Ovary (tissue), 3 donors: ENCODE data around the gene CCNE1.

Source experiments
- EP300 ChIP-seq: sonication (generic); formaldehyde crosslinking; IDR thresholded peaks from one replicate; pipeline ENCODE4 v1.6.1; 2017; ENCODE audit warnings: antibody characterized with exemption
- POLR2A ChIP-seq: fragments of 450-650 bp; IDR thresholded peaks from one replicate; pipeline ENCODE4 v1.6.1; 2017; ENCODE audit warnings: antibody characterized with exemption, mild to moderate bottlenecking, moderate library complexity
- TF ChIP-seq, protein P1 (sequence below), 3 donors: fragments of 450-650 bp in 2 of 3; fragments of 200-600 bp in 1 of 3; IDR thresholded peaks; one replicate each; pipeline versions ENCODE4 v1.5.1 to v1.8.0; 2016 to 2022; ENCODE audit warnings: antibody characterized with exemption in 3 of 3, mild to moderate bottlenecking in 1 of 3
- donor health status: DM: no; HTN: no; CAD: no.

DNA sequence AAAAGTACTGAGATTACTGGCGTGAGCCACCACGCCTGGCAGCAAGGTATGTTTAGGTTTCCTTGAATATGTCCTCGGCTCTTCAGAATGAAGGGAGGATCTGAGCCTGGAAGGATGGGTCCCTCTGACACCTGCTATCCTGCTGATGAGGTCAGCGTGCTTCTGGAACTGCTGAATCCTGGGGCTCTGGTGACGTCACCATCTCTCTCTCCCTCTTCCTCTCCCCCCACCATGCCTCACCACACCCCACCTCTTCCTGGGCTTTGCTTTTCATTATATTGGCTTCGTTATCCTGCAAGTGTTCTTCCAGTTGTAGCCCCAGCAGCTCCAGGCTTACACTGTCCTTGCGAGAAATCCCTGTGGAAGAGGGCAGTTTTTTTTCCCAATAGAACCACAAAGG is 49.8 kb downstream of the CCNE1 start:
- TF ChIP-seq, protein P1, sequence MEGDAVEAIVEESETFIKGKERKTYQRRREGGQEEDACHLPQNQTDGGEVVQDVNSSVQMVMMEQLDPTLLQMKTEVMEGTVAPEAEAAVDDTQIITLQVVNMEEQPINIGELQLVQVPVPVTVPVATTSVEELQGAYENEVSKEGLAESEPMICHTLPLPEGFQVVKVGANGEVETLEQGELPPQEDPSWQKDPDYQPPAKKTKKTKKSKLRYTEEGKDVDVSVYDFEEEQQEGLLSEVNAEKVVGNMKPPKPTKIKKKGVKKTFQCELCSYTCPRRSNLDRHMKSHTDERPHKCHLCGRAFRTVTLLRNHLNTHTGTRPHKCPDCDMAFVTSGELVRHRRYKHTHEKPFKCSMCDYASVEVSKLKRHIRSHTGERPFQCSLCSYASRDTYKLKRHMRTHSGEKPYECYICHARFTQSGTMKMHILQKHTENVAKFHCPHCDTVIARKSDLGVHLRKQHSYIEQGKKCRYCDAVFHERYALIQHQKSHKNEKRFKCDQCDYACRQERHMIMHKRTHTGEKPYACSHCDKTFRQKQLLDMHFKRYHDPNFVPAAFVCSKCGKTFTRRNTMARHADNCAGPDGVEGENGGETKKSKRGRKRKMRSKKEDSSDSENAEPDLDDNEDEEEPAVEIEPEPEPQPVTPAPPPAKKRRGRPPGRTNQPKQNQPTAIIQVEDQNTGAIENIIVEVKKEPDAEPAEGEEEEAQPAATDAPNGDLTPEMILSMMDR (IDR thresholded peaks at IDR 0.05) = no peak
- TF ChIP-seq EP300 (no peak), POLR2A (no peak)
